SK-N-SH treated with all-trans-retinoic acid at 6 μM for 48 hours (cell line): ENCODE results near the gene PPARA.

ENCODE experiments used
- CREB5 ChIP-seq: fragments of 250-450 bp; sonication (Bioruptor Pico); IDR thresholded peaks from 2 replicates; pipeline ENCODE4 v1.5.1; 2020; ENCODE audit warnings: low read depth, mild to moderate bottlenecking, moderate library complexity
- CSDC2 ChIP-seq: fragments of 250-450 bp; sonication (Bioruptor Pico); IDR thresholded peaks from 2 replicates; pipeline ENCODE4 v1.5.0; 2020; ENCODE audit warnings: mild to moderate bottlenecking, moderate library complexity
- CSRNP3 ChIP-seq: fragments of 250-450 bp; sonication (Bioruptor Pico); IDR thresholded peaks from 2 replicates; pipeline ENCODE4 v1.5.1; 2021; ENCODE audit warnings: mild to moderate bottlenecking, moderate library complexity
- RARB ChIP-seq: fragments of 250-450 bp; sonication (Bioruptor Pico); IDR thresholded peaks from 2 replicates; pipeline ENCODE4 v1.8.0; 2021; ENCODE audit warnings: mild to moderate bottlenecking, moderate library complexity
- TCF4 ChIP-seq: fragments of 250-450 bp; sonication (Bioruptor Pico); IDR thresholded peaks from 2 replicates; pipeline ENCODE4 v1.8.0; 2021; ENCODE audit warnings: mild to moderate bottlenecking, moderate library complexity, borderline replicate concordance
- TSHZ2 ChIP-seq: fragments of 250-450 bp; sonication (Bioruptor Pico); IDR thresholded peaks from 2 replicates; pipeline ENCODE4 v1.5.0; 2020; ENCODE audit warnings: mild to moderate bottlenecking, moderate library complexity
- ZC3H10 ChIP-seq: fragments of 250-450 bp; sonication (Bioruptor Pico); IDR thresholded peaks from 2 replicates; pipeline ENCODE4 v1.5.1; 2021; ENCODE audit warnings: mild to moderate bottlenecking, moderate library complexity
- ZFP30 ChIP-seq: fragments of 450-650 bp; formaldehyde crosslinking; IDR thresholded peaks from 2 replicates; pipeline ENCODE4 v1.5.0; 2022; ENCODE audit warnings: mild to moderate bottlenecking, moderate library complexity
- ZNF70 ChIP-seq: fragments of 450-650 bp; formaldehyde crosslinking; IDR thresholded peaks from 2 replicates; pipeline ENCODE4 v1.5.0; 2020; ENCODE audit warnings: mild to moderate bottlenecking, moderate library complexity
- TF ChIP-seq, protein P1 (sequence below): fragments of 250-450 bp; sonication (Bioruptor Pico); IDR thresholded peaks from 2 replicates; pipeline ENCODE4 v1.8.0; 2020; ENCODE audit warnings: mild to moderate bottlenecking, moderate library complexity, borderline replicate concordance

GRCh38 chr22:46260038-46260437 is 109.7 kb downstream of the PPARA start:
- TF ChIP-seq ZNF70 (CRISPR knock-in tag) (no peak), TCF4 (CRISPR knock-in tag) (no peak), CSRNP3 (CRISPR knock-in tag) (no peak), TSHZ2 (no peak), CREB5 (CRISPR knock-in tag) (no peak), ZFP30 (CRISPR knock-in tag) (no peak), RARB (CRISPR knock-in tag) (no peak), CSDC2 (CRISPR knock-in tag) (no peak), ZC3H10 (CRISPR knock-in tag) (no peak)
- TF ChIP-seq, protein P1, sequence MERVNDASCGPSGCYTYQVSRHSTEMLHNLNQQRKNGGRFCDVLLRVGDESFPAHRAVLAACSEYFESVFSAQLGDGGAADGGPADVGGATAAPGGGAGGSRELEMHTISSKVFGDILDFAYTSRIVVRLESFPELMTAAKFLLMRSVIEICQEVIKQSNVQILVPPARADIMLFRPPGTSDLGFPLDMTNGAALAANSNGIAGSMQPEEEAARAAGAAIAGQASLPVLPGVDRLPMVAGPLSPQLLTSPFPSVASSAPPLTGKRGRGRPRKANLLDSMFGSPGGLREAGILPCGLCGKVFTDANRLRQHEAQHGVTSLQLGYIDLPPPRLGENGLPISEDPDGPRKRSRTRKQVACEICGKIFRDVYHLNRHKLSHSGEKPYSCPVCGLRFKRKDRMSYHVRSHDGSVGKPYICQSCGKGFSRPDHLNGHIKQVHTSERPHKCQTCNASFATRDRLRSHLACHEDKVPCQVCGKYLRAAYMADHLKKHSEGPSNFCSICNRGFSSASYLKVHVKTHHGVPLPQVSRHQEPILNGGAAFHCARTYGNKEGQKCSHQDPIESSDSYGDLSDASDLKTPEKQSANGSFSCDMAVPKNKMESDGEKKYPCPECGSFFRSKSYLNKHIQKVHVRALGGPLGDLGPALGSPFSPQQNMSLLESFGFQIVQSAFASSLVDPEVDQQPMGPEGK: no peak
